ENCODE data around the gene SH3BP2.

SH3BP2 gene

GRCh38 chr4:2791518-2792395 is 1.1 kb upstream of the SH3BP2 start:
- DNase-seq: no peak

DNA sequence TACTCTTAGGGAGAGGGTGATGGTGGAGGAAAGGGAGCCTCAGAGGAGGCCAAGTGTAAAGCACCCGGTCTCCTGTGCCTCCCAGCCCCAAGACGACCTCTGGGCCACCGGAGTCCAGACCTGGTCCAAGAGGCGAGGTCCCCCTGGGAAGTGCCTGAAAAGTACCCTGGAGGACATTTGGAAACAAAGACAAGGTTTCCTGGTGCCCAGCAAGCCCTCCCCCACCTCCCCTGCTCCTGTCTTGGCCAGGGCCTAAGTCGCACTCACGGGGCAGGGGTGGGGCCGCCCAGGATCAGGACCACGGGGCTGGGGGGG is 532 bp upstream of the SH3BP2 start:
- no peak for DNase-seq

GRCh38 chr4:2793586-2794485 is 951 bp downstream of the SH3BP2 start:
- DNase-seq: no peak

DNA sequence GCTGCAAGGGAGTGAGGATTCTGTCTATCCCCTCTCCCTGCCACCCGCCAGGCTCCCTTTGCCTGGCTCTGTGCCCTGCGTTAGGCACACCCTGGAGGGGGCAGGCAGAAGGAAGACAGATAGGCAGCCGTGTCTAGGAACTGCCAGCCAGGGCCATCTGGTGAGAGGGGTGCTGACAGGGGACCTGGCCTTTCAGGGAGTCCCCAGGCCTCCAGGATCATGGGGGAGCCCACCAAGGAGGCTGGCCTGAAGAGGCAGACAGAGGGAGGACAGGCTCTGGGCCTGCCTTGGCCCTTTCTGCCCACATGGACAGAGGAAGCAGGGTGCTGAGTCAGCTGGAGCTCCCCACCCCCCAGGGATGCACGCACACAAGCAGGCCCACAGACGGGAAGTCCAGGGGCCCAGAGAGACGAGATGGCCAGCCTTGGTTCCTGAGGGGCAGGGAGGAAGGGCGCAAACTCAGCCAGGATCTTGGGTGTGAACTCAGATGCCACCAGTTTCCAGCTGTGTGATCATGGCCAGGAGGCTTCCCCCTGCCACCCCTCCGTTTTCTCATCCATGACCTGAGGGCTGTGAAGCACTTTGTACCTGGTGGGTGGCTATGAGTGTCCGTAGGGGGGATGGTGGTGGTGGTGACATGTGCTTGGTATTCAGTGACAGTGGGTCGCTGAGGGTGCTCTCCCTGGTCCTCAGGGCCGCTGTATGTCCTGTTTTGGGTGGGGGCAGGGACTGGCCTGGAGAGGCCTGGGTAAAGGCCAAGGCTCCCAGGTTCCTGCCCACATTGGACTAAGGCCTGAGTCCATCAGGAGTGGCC is 1.8 kb downstream of the SH3BP2 start:
- no peak for DNase-seq

DNA sequence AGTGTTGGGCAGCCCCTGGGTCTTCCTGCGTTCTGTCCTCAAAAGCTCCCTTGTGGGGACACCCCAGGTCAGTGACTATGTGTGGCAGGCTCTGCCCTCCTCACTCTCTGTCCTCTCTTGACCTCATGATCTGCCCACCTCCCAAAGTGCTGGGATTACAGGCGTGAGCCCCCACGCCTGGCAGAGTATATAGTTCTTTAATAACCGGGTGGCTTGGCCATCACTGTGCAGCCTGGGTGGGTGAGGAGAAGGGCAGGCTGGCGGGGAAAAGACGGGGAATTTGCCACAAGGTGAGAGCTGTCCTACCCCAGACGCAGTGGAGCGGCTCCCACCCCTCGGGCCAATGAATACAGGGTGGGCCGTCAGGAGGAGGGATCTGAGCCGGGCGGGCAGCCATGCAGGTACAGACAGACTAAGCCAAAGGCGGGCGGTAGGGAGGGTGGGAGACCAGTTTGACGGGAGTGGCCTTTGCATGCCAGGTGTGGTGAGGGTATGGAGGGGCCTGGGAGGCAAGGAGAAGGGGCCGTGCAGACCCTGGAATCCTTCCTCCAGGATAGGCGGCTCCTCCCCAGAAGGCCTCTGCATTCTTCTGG is 2.5 kb downstream of the SH3BP2 start:
- no peak for DNase-seq

- DNase-seq: no peak
Measured at GRCh38 chr4:2795893-2796848, 3.3 kb downstream of the SH3BP2 start.

DNA sequence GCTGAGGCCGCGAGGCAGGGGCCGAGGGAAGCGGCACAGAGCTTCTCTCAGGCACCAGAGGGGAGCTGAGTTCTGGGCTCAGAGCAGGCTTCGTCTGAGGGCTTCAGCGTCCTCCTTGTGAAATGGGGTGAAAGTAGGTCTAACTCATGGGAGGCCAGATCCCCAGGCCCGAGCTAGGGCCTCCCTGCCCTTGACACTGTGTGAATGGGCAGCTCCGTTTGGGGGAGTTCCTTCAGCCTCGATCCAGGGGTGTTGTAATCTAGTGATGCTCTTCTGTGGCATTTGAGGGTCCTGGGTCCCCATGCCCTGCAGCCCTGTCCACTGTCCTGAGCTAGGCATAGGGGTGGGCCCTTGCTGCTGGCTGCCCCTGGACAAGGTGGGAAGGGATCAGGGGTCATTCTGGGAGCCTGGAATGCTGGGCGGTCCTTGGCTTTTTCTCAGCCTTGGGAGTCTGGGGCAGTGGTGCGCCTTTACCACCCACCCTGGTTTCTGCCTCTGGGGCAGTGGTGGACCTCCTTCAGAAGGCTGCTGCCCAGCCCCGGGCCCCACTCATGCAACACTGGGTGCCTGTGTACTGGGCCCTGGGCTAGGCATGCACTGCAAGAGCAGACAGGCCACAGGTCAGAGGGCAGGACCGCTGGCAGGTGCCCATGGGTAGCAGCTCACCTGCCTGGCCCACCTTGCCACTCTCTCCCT is 4.1 kb downstream of the SH3BP2 start:
- no peak for DNase-seq

GRCh38 chr4:2797545-2798305 is 4.8 kb downstream of the SH3BP2 start:
- no peak for DNase-seq

- DNase-seq: no peak
Measured at GRCh38 chr4:2798399-2799223, 5.7 kb downstream of the SH3BP2 start.

- DNase-seq: no peak
Measured at GRCh38 chr4:2799224-2799911, 6.5 kb downstream of the SH3BP2 start.

- no peak for DNase-seq
Measured at GRCh38 chr4:2799971-2800690, 7.2 kb downstream of the SH3BP2 start.

- DNase-seq: no peak
Measured at GRCh38 chr4:2800691-2801596, 8.1 kb downstream of the SH3BP2 start.

- no peak for DNase-seq
Measured at GRCh38 chr4:2802618-2803531, 10.0 kb downstream of the SH3BP2 start.

DNA sequence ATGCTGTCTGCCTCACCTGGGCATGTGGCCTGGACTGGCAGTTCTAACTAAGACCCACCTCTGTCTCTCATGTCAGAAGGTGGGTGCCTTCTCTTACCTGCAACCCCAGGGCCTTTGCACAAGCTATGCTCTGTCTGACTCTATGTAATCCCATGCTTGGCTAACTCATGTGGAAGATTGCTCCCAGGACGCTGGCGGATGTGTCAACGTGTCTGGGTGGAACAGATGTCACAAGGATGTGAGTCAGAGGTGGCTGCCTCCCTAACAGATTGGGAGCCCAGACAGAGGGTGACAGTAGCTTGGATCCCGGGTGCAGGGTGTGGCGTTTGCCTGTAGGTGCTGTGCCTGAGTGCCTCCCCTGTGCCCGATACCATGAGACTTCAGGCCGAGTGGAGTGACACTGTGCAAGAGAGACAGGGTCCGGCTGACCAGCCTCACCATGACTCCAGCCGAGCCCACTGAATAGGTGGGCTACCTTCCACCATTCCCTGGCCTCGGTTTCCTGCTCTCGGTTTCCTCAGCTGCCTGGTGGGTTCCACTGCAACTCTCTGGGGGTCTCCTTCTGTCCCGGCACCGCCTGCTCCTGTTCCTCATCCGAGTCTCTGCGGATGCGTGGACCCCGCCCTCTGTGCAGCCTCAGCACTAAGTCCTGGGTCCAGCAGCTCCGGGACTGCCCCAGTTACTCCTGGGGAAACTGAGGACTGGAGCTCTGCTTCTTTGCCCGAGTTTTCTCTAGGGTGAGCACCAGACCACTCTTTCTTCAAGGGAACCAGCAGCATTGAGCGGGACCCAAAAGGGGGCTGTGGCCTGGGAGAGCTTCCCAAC is 11.0 kb downstream of the SH3BP2 start:
- no peak for DNase-seq

All from stimulated activated CD4-positive, alpha-beta T cell treated with anti-CD3 and anti-CD28 coated beads, Interleukin-2, amount 100 ng/mL, for 48 hours (primary cell).